Keratinocyte (primary cell): ENCODE data around the gene FNDC3A. TPM values are rescaled to one million over a fixed set of nuclear protein-coding genes. Genes with fewer than 3 reads are reported as not detected.

ENCODE experiments used
- DNase-seq: peaks from one replicate; pipeline ENCODE4 v3.0.0-alpha.2; 2011; ENCODE audit warnings: low read depth, missing footprints, low spot score
- FAIRE-seq: peaks from 2 replicates; lab custom pipeline; 2011; peaks lifted over from hg19 to GRCh38; lab: Jason Lieb, UNC
- H2AFZ ChIP-seq: 2 replicates; pipeline ENCODE4 v1.6.0; 2012; ENCODE audit warnings: low read length, control low read depth, inconsistent platforms; ENCODE audit not compliant: control insufficient read depth
- H3K27ac ChIP-seq: 2 replicates; pipeline ENCODE4 v1.5.1; 2011; ENCODE audit warnings: low read length; ENCODE audit not compliant: control insufficient read depth, insufficient read depth
- H3K27me3 ChIP-seq: 3 replicates; pipeline ENCODE4 v1.6.0; 2011; ENCODE audit warnings: low read length; ENCODE audit not compliant: control insufficient read depth, insufficient read depth; ENCODE audit errors: extremely low read depth
- H3K36me3 ChIP-seq, 2 experiments: 2 replicates in 1 of 2; 3 replicates in 1 of 2; pipeline ENCODE4 v1.5.1; 2011; ENCODE audit warnings: low read length in 2 of 2, mild to moderate bottlenecking in 1 of 2; ENCODE audit not compliant: control insufficient read depth in 2 of 2, insufficient read depth in 2 of 2; ENCODE audit errors: extremely low read depth in 1 of 2
- H3K4me1 ChIP-seq: 3 replicates; pipeline ENCODE4 v1.5.1; 2011; ENCODE audit warnings: low read length; ENCODE audit not compliant: control insufficient read depth, insufficient read depth; ENCODE audit errors: extremely low read depth
- H3K4me2 ChIP-seq: 3 replicates; pipeline ENCODE4 v1.6.0; 2011; ENCODE audit warnings: low read depth, low read length; ENCODE audit not compliant: control insufficient read depth, insufficient read depth; ENCODE audit errors: extremely low read depth
- H3K4me3 ChIP-seq, 3 experiments: fragments of 200-600 bp in 1 of 3; sonication (generic) in 1 of 3; 2 replicates in 2 of 3; 3 replicates in 1 of 3; pipeline ENCODE4 v1.5.1; 2011 to 2016; ENCODE audit warnings: low read length in 3 of 3, mild to moderate bottlenecking in 3 of 3, control low read depth in 2 of 3, inconsistent platforms in 1 of 3, low read depth in 1 of 3, mixed read lengths in 1 of 3, mixed run types in 1 of 3, moderate library complexity in 1 of 3; ENCODE audit not compliant: control insufficient read depth in 2 of 3, insufficient read depth in 2 of 3; ENCODE audit errors: extremely low read depth in 1 of 3
- H3K79me2 ChIP-seq: 2 replicates; pipeline ENCODE4 v1.6.0; 2012; ENCODE audit warnings: low read length; ENCODE audit not compliant: control insufficient read depth, insufficient read depth
- H3K9ac ChIP-seq: 3 replicates; pipeline ENCODE4 v1.6.0; 2011; ENCODE audit warnings: low read length; ENCODE audit not compliant: control insufficient read depth, insufficient read depth; ENCODE audit errors: extremely low read depth
- H3K9me1 ChIP-seq: 3 replicates; pipeline ENCODE4 v1.6.0; 2011; ENCODE audit warnings: low read length; ENCODE audit not compliant: control insufficient read depth, insufficient read depth; ENCODE audit errors: extremely low read depth
- H3K9me3 ChIP-seq: 2 replicates; pipeline ENCODE4 v1.5.1; 2012; ENCODE audit warnings: low read depth, low read length; ENCODE audit not compliant: control insufficient read depth
- H4K20me1 ChIP-seq: 3 replicates; pipeline ENCODE4 v1.6.0; 2011; ENCODE audit warnings: low read length; ENCODE audit not compliant: control insufficient read depth, insufficient read depth; ENCODE audit errors: extremely low read depth
- CTCF ChIP-seq, 3 experiments: IDR thresholded peaks in 1 of 3; conservative IDR thresholded peaks in 1 of 3; optimal IDR thresholded peaks in 1 of 3; 2 replicates in 2 of 3; 3 replicates in 1 of 3; pipeline versions ENCODE3 to v1.5.1; 2011; ENCODE audit warnings: low read length in 3 of 3, mild to moderate bottlenecking in 3 of 3, moderate library complexity in 2 of 3, control low read depth in 1 of 3, inconsistent platforms in 1 of 3; ENCODE audit not compliant: insufficient read depth in 2 of 3; ENCODE audit errors: extremely low read depth in 1 of 3
- EZH2 ChIP-seq: IDR thresholded peaks from one replicate; pipeline ENCODE4 v1.6.1; 2012; ENCODE audit warnings: inconsistent platforms, mild to moderate bottlenecking, low read length, moderate library complexity
- dilution Hi-C: fragments of 300-500 bp; cut with MboI; formaldehyde crosslinking; loops from one replicate; pipeline ENCODE4 v1.7.0; 2020; ENCODE audit warnings: low sequenced_read_pairs; ENCODE audit not compliant: extremely low pct_ligation_motif_present
- polyA plus RNA-seq, 5 experiments: library from polyadenylated mRNA; depleted of rRNA in 3 of 5; stranded (reverse) in 3 of 5; stranded (forward) in 1 of 5; unstranded in 1 of 5; fragments of >200 nt; gene quantifications; 1 replicate in 1 of 5; 2 replicates in 3 of 5; 3 replicates in 1 of 5; pipeline versions ENCODE4 v1.2.1 to v1.2.3, GENCODE V29; 2011 to 2012; ENCODE audit warnings: missing spikeins in 2 of 5, low read depth in 1 of 5, low replicate concordance in 1 of 5

FNDC3A gene
- polyA plus RNA-seq, 1 donor (not counting 4 experiments of a cell fraction or from before 2014, with no cell fraction given), result 28.4 TPM

DNA sequence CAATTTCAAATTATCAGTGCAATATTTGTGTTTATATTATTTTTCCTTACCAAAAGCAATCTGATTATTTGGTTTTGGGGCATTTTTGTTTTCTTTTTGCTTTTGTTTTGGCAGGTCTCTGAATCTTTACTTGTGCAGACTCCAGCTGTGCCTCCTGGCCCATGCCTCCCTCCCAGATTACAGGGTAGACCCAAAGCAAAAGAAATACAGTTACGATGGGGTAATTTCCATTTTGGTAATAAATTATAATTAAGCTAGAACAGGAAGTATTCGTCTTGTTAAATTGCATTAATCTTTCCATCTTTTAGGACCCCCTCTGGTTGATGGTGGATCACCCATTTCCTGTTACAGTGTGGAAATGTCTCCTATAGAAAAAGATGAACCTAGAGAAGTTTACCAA lies 215.2 kb downstream of the FNDC3A start:
- Histone ChIP-seq H3K9me3 (no peaks in the 10 kb centered on the region), H3K9me1 (no peaks in the 10 kb centered on the region), H3K9ac (no peak overlapping the region), H3K4me3 (no peak overlapping the region), H3K27me3 (no peaks in the 10 kb centered on the region), H3K4me1 (no peaks in the 10 kb centered on the region), H3K27ac (no peak overlapping the region), H3K79me2 (no peaks in the 10 kb centered on the region), H2AFZ (no peak overlapping the region), H4K20me1 (no peaks in the 10 kb centered on the region), H3K4me2 (no peak overlapping the region), H3K36me3 (peaks cover 11 to 21% of the 10 kb centered on the region in 2 experiments)
- TF ChIP-seq EZH2 (no peak), CTCF (optimal IDR thresholded peaks at IDR 0.05 in 1 of 3, IDR thresholded peaks at IDR 0.05 in 1 of 3, conservative IDR thresholded peaks at IDR 0.05 in 1 of 3; ENCODE audit: extremely low read depth in 1 of 3, insufficient read depth in 2 of 3, low read length in 3 of 3) (no peak)
- no peak for FAIRE-seq
- no peak for DNase-seq
- dilution Hi-C loops, result no loop called here

DNA sequence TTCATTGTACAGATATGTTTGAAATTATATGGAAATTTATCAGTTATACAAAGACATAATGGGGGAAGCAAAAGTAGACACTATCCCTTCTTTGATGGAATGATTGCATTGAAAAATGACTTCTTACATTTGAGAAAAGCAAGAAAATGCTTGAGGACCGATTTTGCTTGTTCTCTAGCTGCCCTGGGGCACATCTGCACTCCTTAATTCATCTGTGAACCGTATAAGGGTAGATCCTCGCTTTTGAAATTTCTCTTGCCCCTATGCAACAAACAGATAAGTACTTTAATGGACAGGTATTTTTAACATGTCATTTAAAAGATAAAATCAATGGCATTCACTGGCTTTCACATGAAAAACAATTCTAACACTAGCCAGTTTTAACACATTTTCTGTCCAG lies 230.9 kb downstream of the FNDC3A start:
- H3K9ac ChIP-seq, result no peak overlapping the region
- DNase-seq (no peak), FAIRE-seq (no peak)
- peaks cover 9 to 11% of the 10 kb centered on the region in 2 experiments for H3K36me3 ChIP-seq
- no peaks in the 10 kb centered on the region for H3K9me1 ChIP-seq
- no peaks in the 10 kb centered on the region for H4K20me1 ChIP-seq
- no peak overlapping the region for H2AFZ ChIP-seq
- no peaks in the 10 kb centered on the region for H3K27me3 ChIP-seq
- H3K4me2 ChIP-seq, result no peak overlapping the region
- H3K27ac ChIP-seq, result no peak overlapping the region
- no peak overlapping the region for H3K4me3 ChIP-seq
- dilution Hi-C loops, result no loop called here
- H3K79me2 ChIP-seq, result no peaks in the 10 kb centered on the region
- H3K4me1 ChIP-seq, result no peaks in the 10 kb centered on the region
- no peaks in the 10 kb centered on the region for H3K9me3 ChIP-seq
- no peak for TF ChIP-seq EZH2
- TF ChIP-seq CTCF (optimal IDR thresholded peaks at IDR 0.05 in 1 of 3, IDR thresholded peaks at IDR 0.05 in 1 of 3, conservative IDR thresholded peaks at IDR 0.05 in 1 of 3; ENCODE audit: extremely low read depth in 1 of 3, insufficient read depth in 2 of 3, low read length in 3 of 3), result no peak
